Measurements from ENCODE around the gene SNAP23. TPM values are rescaled to one million over a fixed set of nuclear protein-coding genes. Genes with fewer than 3 reads are reported as not detected.

SNAP23 gene
- total and polyA plus RNA-seq, 4 experiments from 2014 or later = 70.6 to 92.3 (median 77.0) TPM

GRCh38 chr15:42578984-42579537, 83.6 kb downstream of the SNAP23 start:
- Histone ChIP-seq H3K4me1 (ENCODE audit: insufficient read depth, low read length) (peaks cover 30% of the 10 kb centered on the region), H3K36me3 (ENCODE audit: insufficient read depth, low read length) (no peaks in the 10 kb centered on the region), H3K27me3 (ENCODE audit: insufficient read depth, low read length) (no peaks in the 10 kb centered on the region), H3K4me3 (ENCODE audit: low read length in 2 of 2) (no peak overlapping the region), H3K9me3 (ENCODE audit: control insufficient read depth in 1 of 2, low read length in 2 of 2) (no peaks in the 10 kb centered on the region), H3K27ac (ENCODE audit: low read depth, low read length) (no peak overlapping the region)
- ChIA-PET POLR2A (ENCODE audit: partially characterized antibody) (interaction anchor here (0.9 kb wide), 1 partner anchor 9 kb away, joined by 3 read pairs; no protein-coding TSS in a partner anchor), CTCF (ENCODE audit: partially characterized antibody) (no interaction called here)
- DNase-seq = no peak
- Mint-ChIP-seq H3K36me3 (no peaks in the 10 kb centered on the region), H3K4me3 (peak overlapping the region in 3 of 8 donors; percentile 5 to 50 (median 12)), H3K4me1 (peaks cover 20 to 56% (median 30%) of the 10 kb centered on the region in 4 donors), H3K27ac (peak overlapping the region in 2 of 7 donors; percentile 19 to 57), H3K27me3 (peaks cover 6 to 12% of the 10 kb centered on the region in 2 donors), H3K9me3 (no peaks in the 10 kb centered on the region)
- intact Hi-C loops (cut with micrococcal nuclease) = loop anchor here (5.0 kb wide), 1 partner anchor 158 kb away; the partner anchor contains the start of gene CDAN1

GRCh38 chr15:42581272-42581730, 85.9 kb downstream of the SNAP23 start:
- peak overlapping the region; percentile 89 to 95 (median 91) for H3K4me3 Mint-ChIP-seq
- H3K4me3 ChIP-seq (ENCODE audit: low read length in 2 of 2) = peak overlapping the region in 1 of 2 donors; percentile 51
- CTCF ChIA-PET (ENCODE audit: partially characterized antibody) = interaction anchor here (0.6 to 1.9 kb wide), 6 partner anchors 11 to 99 kb away, joined by 3 to 5 read pairs (median 4); no protein-coding TSS in a partner anchor
- no peaks in the 10 kb centered on the region for H3K9me3 ChIP-seq (ENCODE audit: control insufficient read depth in 1 of 2, low read length in 2 of 2)
- peaks cover 15 to 41% (median 23%) of the 10 kb centered on the region in 4 donors for H3K4me1 Mint-ChIP-seq
- intact Hi-C loops (cut with micrococcal nuclease) = loop anchor here (1.0 kb wide), 2 partner anchors 33 to 340 kb away; partner anchors contain the start of genes HAUS2 and LRRC57
- no peaks in the 10 kb centered on the region for H3K27me3 ChIP-seq (ENCODE audit: insufficient read depth, low read length)
- H3K36me3 Mint-ChIP-seq = no peaks in the 10 kb centered on the region
- peaks cover 20% of the 10 kb centered on the region for H3K4me1 ChIP-seq (ENCODE audit: insufficient read depth, low read length)
- H3K27ac Mint-ChIP-seq = peak overlapping the region; percentile 60 to 96 (median 94)
- H3K27me3 Mint-ChIP-seq = peaks cover 6 to 11% of the 10 kb centered on the region in 2 donors
- DNase-seq = peak; percentile 73 to 79 (median 77)
- H3K9me3 Mint-ChIP-seq = no peaks in the 10 kb centered on the region
- H3K36me3 ChIP-seq (ENCODE audit: insufficient read depth, low read length) = no peaks in the 10 kb centered on the region
- POLR2A ChIA-PET (ENCODE audit: partially characterized antibody) = interaction anchor here (0.5 to 3.1 kb wide), 18 partner anchors 9 to 308 kb away, joined by 3 to 33 read pairs (median 5); partner anchors contain the start of genes GANC, HAUS2, LRRC57 and SNAP23
- peak overlapping the region; percentile 50 for H3K27ac ChIP-seq (ENCODE audit: low read depth, low read length)

Other genes starting within 250 kb of the SNAP23 start
- gene GANC, start 222.4 kb upstream of the SNAP23 start, total RNA-seq = 10 to 100 TPM; 61.7 to 63.4 TPM
- 10 to 100 TPM in 1 of 2 donors, 1 to 10 TPM in 1; 8.9 to 15.4 TPM for gene GANC, start 222.4 kb upstream of the SNAP23 start, polyA plus RNA-seq
- gene TMEM87A, start 222.2 kb upstream of the SNAP23 start, total RNA-seq = 10 to 100 TPM; 49.9 to 56.6 TPM
- gene TMEM87A, start 222.2 kb upstream of the SNAP23 start, polyA plus RNA-seq = 10 to 100 TPM; 60.7 to 98.0 TPM
- gene CAPN3, start 136.1 kb upstream of the SNAP23 start, total RNA-seq = 10 to 100 TPM; 20.1 to 25.0 TPM
- 1 to 10 TPM; 1.0 to 1.2 TPM for gene CAPN3, start 136.1 kb upstream of the SNAP23 start, polyA plus RNA-seq
- gene ZNF106, start 4.5 kb upstream of the SNAP23 start, total RNA-seq = 10 to 100 TPM; 41.1 to 47.5 TPM
- gene ZNF106, start 4.5 kb upstream of the SNAP23 start, polyA plus RNA-seq = 10 to 100 TPM; 16.1 to 53.2 TPM
- 10 to 100 TPM; 19.0 to 20.0 TPM for gene LRRC57, start 53.2 kb downstream of the SNAP23 start, total RNA-seq
- 1 to 10 TPM; 6.6 to 9.2 TPM for gene LRRC57, start 53.2 kb downstream of the SNAP23 start, polyA plus RNA-seq
- 10 to 100 TPM; 16.4 to 20.0 TPM for gene HAUS2, start 53.2 kb downstream of the SNAP23 start, total RNA-seq
- 10 to 100 TPM; 26.4 to 28.2 TPM for gene HAUS2, start 53.2 kb downstream of the SNAP23 start, polyA plus RNA-seq
- 1 to 10 TPM; 4.5 to 6.1 TPM for gene STARD9, start 80.0 kb downstream of the SNAP23 start, total RNA-seq
- under 1 TPM in 1 of 2 donors, not detected in 1; 0.49 TPM for gene STARD9, start 80.0 kb downstream of the SNAP23 start, polyA plus RNA-seq
- gene CDAN1, start 241.5 kb downstream of the SNAP23 start, total RNA-seq = 10 to 100 TPM; 35.1 to 36.5 TPM
- 1 to 10 TPM; 5.7 to 9.5 TPM for gene CDAN1, start 241.5 kb downstream of the SNAP23 start, polyA plus RNA-seq

Measured in CD4-positive, alpha-beta memory T cell (primary cell).